ENCODE data around the gene NIPBL.
"Not testable (repeated sequence)": the region's sequence is repeated elsewhere in the genome, so short reads cannot be mapped to it uniquely, and the experiment has no call there.

Gene NIPBL

DNA sequence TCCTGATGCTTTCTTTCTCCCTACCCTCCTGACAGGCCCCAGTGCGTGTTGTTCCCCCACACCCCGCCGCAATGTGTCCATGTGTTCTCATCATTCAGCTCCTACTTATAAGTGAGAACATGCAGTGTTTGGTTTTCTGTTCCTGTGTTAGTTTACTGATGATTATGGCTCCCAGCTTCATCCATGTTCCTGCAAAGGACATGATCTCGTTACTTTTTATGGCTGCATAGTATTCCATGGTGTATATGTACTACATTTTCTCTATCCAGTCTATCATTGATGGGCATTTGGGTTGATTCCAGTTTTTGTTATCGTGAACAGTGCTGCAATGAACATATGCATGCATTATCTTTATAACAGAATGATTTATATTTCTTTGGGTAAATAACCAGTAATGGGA is 222.7 kb downstream of the NIPBL start:
- not testable (repeated sequence) for DNase-seq

DNA sequence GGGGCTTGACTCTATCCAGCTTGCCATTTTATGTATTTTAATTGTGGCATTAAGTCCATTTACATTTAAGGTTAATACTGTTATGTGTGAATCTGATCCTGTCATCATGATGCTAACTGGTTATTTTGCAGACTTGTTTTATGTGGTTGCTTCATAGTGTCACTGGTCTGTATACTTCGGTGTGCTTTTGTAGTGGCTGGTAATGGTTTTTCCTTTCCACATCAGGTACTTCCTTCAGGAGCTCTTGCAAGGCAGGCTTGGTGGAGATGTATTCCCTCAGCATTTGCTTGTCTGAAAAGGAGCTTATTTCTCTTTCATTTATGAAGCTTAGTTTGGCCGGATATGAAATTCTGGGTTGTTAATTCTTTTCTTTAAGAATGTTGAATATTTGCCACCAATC is 226.7 kb downstream of the NIPBL start:
- no peak for DNase-seq

- DNase-seq, result no peak
Observed at GRCh38 chr5:37109338-37109737, 232.8 kb downstream of the NIPBL start.

DNA sequence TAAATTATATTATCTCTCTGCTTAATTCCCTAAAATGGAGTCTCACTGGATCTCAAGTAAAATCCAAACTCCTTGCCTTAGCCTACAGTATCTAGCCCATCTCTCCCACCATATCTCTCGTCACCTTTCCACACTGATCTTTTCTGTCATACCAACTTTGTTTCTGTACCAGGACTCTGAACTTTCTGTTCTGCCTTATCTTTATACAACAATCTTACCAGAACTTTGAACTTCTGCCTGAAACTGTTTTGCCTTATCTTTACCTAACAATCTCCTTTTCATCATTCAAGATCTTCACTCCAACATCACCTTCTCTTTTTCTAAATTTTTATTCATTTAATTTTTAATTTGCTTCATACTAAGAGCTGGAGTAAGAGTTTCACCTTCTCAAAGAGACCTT is 233.6 kb downstream of the NIPBL start:
- no peak for DNase-seq

- peak; percentile 73 for DNase-seq
Observed at GRCh38 chr5:37111426-37112382, 235.1 kb downstream of the NIPBL start.

GRCh38 chr5:37112383-37112991 is 235.9 kb downstream of the NIPBL start:
- peak; percentile 15 for DNase-seq
